HG03520 (cell line): Measurements from ENCODE around the gene BGN.

Experiments used
- ATAC-seq: cut with Tn5 transposase; IDR thresholded peaks from one replicate; pipeline ENCODE4 v1.9.1; 2021; ENCODE audit warnings: mild to moderate bottlenecking, moderate library complexity; ENCODE audit not compliant: unreplicated experiment

The BGN gene

DNA sequence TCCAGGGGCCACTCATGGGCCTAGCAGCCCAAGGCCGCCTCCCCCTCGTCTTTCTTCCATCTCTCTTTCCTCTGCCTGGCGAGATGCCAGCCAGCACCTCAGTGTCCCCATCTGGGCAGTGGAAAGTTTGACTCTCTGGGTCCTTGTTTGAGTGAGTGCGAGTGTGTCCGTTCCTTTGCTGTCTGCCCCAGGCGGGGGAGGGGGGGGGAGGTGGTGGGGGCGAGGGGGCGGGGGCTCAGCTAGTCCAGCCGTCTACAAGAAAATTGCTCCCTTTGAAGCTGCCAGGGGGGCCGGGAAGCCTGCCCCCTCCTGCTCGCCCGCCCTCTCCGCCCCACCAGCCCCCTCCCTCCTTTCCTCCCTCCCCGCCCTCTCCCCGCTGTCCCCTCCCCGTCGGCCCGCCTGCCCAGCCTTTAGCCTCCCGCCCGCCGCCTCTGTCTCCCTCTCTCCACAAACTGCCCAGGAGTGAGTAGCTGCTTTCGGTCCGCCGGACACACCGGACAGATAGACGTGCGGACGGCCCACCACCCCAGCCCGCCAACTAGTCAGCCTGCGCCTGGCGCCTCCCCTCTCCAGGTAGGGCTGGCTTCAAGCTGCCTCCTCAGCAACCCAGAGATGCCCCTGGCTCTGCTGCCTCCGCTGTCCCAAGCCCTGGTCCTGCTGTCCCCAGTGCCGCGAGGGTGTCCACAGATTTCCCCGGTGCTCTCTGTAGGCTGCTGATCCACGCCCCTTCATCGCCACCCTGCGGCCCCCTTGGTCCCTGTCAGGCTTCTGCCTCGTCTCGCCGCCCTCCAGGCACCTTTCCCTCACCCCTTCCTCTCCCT is at the start of gene BGN:
Gene BGN (plus strand): TSS at position 440 of the 821 bp plus-strand sequence. CDS start 9,652 bp downstream, outside the sequence.
- ATAC-seq: no peak

GRCh38 chrX:153445106-153445855 is 49.5 kb upstream of the BGN start:
- no peak for ATAC-seq

- ATAC-seq: no peak
Measured at GRCh38 chrX:153445856-153446635, 48.7 kb upstream of the BGN start, which contains the start of gene TREX2. TSS of gene TREX2 (minus strand) at chrX:153446056. CDS start at chrX:153445430, 626 bp downstream.

DNA sequence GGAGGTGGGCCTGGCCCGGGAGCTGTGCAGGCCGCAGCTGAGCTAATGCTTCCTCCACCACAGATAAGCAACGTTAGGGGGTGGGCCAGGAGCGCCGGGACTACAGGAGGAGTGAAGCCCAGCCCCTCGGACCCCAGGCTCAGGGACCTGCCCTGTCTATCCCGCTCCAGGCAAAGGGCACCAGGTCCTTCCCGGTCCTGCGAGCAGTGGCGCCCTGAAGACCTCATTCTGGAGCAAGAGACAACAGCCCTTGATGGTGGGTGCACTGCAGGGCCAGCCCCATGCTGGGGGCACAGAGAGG is 48.2 kb upstream of the BGN start:
- no peak for ATAC-seq

GRCh38 chrX:153446950-153447580 is 47.7 kb upstream of the BGN start:
- no peak for ATAC-seq

DNA sequence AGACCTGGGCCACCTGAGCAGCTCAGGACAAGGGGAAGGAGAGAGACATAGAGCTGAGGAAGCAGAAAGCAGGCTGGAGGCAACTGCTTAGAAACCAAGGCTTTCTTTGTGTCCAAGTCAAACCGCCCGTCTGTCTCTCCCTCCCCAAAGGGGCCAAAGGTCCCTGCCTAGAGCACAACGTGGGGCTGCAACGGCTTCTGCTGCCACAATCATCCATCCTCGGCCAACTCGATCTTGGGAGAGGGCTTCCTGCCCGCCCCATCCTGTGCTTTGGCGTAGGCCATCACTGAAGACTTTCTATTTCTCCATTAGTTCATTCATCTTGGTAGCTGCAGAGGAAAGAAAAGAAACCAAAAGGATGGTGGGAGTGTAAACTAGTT is 47.2 kb upstream of the BGN start:
- ATAC-seq: no peak

DNA sequence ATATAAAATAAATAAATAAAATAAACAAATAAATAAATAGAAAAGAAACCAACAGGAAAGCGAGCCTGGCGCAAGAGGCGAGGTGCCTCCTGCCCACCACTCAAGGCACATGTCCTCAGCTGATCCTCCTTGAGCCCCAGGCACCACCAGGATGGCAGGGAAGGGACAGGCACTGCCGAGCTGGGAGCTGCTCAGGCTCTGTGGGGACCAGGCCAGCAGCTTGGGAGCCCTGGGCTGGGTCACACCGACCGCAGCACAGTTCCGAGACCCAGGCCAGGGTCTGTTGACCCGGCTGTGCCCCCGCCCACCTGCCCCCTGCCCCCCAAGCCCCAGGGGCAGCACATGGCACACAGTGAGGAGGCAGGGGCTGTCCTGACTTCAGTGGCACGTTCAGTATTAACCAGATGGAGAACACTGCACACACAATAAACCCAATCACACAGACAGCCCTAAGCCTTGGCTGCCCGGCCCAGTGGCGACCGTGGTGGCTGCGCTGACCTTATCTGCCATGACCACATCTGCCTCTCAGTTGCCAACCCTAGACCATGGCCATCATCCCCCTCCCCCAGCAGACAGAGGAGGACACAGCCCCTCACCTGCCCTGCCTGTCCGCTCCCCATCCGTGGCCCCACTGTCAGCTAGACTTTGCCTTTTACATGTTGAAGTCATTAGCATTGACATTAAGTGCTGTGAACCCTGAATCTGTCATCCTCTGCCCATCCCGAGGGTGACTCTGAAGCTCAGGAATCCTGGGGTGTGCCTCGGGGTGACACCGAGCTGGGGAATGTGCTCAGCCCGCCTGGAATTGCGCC is 46.0 kb upstream of the BGN start:
- no peak for ATAC-seq

DNA sequence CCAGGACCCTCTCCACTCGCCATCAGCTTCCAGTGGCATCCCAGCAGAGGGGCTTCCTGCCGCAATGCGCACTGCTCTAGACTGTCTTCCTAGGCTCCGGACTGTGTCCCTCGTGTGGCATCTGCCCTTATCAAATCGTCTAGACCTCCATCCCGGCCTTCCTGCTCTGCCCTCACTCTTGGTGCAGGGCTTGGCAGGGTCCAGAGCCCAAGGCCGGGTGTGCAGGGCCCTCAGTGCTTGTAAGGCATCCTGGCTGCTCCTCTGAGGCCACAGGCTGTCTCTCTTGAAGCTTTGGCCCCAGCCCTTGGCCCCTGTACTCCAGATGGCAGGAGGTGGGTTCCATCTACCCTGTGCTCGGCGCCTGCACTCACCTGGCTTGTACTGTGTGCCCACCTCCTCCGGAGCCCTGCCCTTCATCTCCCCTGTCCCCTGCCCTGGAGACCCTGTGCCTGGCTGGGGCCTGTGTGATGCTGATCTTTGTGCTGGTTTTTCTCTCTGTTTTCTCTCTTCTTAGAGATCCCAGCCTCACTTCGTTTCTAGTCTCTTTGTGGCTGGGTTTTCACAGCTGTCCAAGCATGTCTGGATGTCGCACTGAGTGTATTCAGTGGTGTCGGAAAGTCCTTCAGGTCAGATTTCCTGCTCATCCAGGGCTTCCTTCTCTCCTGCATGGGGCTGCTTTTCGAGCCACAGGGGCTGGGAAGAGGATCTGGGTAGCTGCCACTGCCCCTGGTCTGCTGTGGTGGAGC is 45.2 kb upstream of the BGN start:
- ATAC-seq: no peak

- no peak for ATAC-seq
Measured at GRCh38 chrX:153450114-153450948, 44.4 kb upstream of the BGN start.

DNA sequence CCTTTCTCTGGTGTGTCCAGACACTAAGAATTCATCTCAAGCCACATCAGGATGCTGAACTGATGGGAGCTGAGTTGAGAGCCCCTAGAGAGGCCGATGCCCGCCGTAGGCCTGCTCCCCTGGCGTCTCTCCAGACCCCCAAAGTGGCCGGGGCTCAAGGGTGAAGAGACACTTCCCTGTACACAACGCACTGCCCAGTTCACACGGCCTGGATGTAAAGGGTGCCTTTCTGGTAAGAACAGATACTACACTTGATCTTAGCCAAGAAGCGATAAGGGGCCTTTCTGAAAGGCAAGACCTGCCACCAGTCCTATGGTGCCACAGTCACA is 43.9 kb upstream of the BGN start:
- no peak for ATAC-seq

DNA sequence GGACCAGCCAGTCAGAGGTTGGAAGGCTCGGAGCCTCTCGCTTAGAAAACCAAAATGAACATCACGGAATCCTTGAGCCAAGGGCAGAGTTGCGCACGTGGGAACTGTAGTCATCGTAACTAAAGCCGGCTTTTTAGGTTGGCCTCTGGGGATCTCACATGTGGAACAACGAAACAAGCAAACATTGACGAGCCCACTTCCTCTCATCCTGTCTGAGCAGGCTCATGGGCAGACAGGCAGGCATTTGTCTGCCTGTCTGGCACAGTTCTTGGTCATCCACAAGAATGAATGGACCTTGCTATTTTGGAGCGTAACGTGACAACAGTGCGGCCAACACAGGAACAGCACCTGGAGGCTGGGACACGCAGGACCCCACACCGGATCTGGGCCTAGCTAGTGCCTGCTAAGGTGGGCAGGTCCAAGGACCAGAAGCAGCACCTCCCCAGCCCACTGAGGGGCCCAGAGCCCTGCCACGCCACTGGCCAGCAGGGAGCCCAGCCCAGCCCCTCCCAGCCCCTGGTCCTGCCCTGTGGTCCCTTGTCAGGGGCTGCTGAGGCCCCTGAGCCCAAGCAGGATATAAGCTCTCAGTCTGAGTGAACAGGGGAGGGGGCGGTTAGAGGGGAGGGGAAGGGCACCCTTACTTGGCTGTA is 39.8 kb upstream of the BGN start:
- no peak for ATAC-seq

DNA sequence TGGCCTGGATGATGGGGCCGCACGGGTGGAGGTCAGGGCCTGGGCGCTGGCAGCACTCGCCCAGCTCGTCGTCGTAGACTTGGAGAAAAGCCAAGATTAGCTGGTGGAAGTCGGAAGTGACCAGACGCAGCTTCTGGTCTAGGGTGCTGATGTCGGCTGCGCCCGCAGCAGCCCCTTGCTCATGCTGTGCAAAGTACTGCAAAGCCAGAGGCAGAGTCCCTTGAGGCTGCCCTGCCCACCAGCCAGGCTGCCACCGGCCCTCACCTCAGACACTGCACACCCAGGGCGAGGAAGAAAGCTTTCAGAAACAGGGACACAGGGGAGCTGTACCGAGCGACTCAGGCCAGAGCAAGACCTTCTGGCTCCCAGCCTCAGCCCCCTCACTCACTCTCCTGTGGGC is 39.2 kb upstream of the BGN start:
- ATAC-seq: no peak

DNA sequence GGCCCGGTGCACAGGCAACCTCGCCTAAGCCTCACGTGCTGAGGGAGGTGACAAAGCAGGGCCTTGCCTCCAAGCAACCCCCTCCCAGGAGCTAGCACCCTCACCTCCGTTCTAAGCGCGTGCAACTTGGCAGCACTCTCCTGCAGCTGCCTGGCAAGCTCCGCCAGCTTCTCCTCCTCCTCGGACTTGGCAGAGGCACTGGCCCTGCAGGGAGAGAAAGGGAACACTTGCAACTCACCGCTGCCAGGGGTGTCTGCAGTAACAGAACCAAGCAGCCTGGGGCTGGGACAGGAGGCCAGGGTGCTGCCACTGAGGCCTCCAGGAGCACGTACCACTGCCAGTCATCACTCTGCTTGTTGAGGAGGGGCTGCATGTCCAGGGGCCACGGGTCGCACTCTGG is 38.6 kb upstream of the BGN start:
- no peak for ATAC-seq

- no peak for ATAC-seq
Measured at GRCh38 chrX:153456704-153457103, 38.1 kb upstream of the BGN start.

DNA sequence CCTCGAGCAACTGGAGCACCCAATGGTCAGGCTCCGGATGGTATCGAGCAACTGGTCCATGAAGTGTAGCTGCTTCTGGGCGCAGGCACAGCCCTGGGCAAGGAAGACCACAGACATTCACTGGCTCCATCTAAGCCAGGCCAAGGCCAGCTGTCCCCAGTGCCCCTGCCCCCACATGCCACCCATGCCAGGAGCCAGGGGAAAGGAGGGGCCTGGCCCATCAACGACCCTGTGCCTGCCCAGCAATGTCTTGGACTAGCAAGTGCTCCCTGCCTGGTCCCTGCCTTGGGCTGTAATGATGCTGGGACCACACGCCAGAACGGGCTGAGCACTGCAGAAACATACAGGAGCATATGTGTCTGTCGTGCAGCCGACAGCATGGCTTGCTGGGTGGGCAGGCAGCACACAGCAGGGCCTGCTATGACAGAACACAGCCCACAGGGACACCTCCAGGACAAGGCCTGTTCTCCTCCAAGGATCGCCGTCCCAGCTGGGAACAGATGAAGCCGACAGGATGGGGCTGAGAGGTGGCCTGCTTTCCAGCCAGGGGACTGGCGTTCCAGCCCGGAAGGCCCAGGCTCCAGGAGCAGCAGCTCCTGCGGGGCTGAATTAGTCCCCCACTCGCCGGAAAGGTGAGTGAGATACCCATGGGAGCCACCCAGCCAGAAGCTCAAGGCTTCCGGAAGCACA is 37.5 kb upstream of the BGN start:
- no peak for ATAC-seq

- no peak for ATAC-seq
Measured at GRCh38 chrX:153457827-153458466, 36.8 kb upstream of the BGN start.

DNA sequence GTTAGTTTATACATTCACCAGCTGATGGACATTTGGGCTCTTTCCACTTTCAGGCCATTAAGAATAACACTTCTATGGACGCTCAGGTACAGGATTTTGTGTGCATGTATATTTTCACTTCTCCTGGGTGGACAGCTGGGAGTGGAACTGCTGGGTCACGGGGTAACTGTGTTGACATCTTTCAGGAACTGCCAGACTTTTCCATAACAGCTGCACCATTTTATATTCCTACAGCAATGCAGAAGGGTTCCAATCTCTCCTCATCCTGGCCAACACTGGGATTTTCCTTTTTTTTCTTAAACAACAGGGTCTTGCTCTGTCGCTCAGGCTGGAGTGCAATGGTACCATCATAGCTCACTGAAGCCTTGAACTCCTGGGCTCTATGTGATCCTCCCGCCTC is 36.3 kb upstream of the BGN start:
- no peak for ATAC-seq
